ENCODE measurements around the gene POU2F1.

POU2F1 gene

DNA sequence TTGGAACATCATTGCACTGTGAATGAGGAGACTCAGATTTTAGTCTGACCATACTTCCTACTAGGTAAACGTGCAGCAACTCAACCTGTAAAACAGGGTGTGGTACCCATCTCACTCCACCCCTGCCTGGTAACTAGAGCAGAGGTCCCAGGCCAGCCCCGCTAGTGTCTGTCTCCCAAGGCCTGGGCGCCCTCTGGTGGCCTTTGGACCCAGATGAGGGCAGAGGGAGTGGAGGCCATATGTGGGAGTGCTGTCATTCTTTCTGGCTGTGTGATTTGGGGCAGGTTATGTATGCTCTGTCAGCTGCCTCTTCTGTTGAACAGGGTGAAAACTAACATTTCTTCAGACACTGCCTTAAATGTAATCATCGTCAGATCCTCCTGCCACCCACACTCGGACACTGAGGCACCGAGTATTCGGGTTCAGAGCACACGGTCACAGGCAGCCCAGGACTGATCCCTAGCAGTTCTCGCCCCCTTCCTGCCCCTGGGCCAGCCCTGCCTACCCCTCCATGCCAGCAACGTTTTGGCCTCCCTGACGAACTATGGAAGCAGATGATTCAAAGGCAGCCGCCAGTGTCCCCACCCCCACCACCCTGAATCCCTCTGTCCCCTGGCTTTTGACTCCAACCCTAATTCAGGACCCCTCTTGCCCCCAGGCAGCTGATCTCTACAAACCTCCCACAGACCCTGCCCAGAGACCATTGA, 221.6 kb downstream of the POU2F1 start:
- H3K36me3 ChIP-seq, result no peaks in the 10 kb centered on the region
- peaks cover 27% of the 10 kb centered on the region for H3K27me3 ChIP-seq
- H3K4me3 ChIP-seq (ENCODE audit: low read depth in 1 of 2, low read length in 1 of 2), result no peak overlapping the region
- H3K4me1 ChIP-seq (ENCODE audit: control insufficient read depth in 1 of 2, insufficient read depth in 1 of 2, low read depth in 1 of 2, low read length in 1 of 2), result peaks cover 16 to 21% of the 10 kb centered on the region in 2 experiments
- TF ChIP-seq, protein P1, sequence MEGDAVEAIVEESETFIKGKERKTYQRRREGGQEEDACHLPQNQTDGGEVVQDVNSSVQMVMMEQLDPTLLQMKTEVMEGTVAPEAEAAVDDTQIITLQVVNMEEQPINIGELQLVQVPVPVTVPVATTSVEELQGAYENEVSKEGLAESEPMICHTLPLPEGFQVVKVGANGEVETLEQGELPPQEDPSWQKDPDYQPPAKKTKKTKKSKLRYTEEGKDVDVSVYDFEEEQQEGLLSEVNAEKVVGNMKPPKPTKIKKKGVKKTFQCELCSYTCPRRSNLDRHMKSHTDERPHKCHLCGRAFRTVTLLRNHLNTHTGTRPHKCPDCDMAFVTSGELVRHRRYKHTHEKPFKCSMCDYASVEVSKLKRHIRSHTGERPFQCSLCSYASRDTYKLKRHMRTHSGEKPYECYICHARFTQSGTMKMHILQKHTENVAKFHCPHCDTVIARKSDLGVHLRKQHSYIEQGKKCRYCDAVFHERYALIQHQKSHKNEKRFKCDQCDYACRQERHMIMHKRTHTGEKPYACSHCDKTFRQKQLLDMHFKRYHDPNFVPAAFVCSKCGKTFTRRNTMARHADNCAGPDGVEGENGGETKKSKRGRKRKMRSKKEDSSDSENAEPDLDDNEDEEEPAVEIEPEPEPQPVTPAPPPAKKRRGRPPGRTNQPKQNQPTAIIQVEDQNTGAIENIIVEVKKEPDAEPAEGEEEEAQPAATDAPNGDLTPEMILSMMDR (IDR thresholded peaks at IDR 0.05), result peak; percentile 45
- no peaks in the 10 kb centered on the region for H3K9me3 ChIP-seq
- no peak overlapping the region for H3K27ac ChIP-seq

DNA sequence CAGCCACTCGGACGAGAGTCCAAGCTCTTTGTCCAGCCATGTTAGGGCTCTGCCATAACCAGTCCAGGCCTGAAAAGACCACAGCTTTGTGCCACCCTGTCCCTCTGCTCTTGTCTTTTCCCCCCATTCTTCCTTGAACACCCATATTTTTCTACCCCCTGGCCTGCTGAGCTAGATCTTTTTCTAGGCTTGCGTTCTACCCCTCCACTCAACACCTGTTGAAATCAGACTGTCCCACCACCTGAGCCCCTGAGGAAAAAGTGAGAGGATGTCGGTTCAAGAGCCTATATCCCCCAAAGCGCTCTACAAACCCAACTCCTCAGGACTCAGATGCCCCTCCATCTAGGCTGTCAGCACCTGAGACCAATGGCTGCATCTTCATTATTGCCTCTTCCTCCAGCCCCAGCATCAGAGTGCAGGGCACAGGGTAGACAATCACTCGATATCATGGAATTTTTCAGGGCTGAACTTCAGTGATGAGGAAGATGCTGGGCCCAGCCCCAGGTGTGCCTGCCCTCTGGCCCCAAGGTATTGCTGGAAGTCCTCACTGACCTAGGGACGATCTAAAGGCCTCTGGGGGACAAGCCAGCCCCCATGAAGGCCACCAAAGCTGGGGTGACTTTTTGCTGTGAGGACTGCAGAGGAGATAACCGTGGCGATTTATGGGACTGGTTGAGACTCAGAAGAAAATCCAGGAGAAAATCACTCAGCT, 222.3 kb downstream of the POU2F1 start:
- H3K4me1 ChIP-seq (ENCODE audit: control insufficient read depth in 1 of 2, insufficient read depth in 1 of 2, low read depth in 1 of 2, low read length in 1 of 2), result peaks cover 20 to 28% of the 10 kb centered on the region in 2 experiments
- H3K27ac ChIP-seq, result no peak overlapping the region

DNA sequence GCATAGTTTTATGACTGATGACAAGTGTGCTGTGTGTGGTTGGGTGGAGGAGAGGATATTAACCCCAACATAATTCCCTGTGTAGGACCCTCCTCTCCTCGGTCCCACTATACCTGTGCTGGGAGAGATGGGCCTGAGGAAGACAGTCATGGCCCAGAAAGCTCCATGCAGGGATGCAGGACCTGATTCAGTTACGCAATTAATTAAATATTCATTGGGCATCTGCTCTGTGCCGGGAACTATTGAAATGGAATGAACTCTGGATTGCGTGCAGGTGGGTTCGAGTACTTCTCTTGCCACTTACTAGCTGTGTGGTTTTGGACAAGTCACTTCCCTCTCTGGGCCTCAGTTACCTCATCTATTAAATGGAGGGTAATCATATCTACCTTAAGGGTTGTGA, 223.1 kb downstream of the POU2F1 start:
- H3K4me3 ChIP-seq (ENCODE audit: low read depth in 1 of 2, low read length in 1 of 2), result no peak overlapping the region
- no peaks in the 10 kb centered on the region for H3K36me3 ChIP-seq
- peaks cover 18 to 27% of the 10 kb centered on the region in 2 experiments for H3K4me1 ChIP-seq (ENCODE audit: control insufficient read depth in 1 of 2, insufficient read depth in 1 of 2, low read depth in 1 of 2, low read length in 1 of 2)
- H3K27me3 ChIP-seq, result peaks cover 19% of the 10 kb centered on the region
- H3K9me3 ChIP-seq, result no peaks in the 10 kb centered on the region
- TF ChIP-seq, protein P1 (IDR thresholded peaks at IDR 0.05), result no peak
- H3K27ac ChIP-seq, result no peak overlapping the region

More for the DNA sequence above, 222.3 kb downstream of the POU2F1 start:
- Histone ChIP-seq H3K36me3 (no peaks in the 10 kb centered on the region), H3K4me3 (ENCODE audit: low read depth in 1 of 2, low read length in 1 of 2) (no peak overlapping the region), H3K9me3 (no peaks in the 10 kb centered on the region), H3K27me3 (peaks cover 27% of the 10 kb centered on the region)
- TF ChIP-seq, protein P1 (IDR thresholded peaks at IDR 0.05), result no peak

DNA sequence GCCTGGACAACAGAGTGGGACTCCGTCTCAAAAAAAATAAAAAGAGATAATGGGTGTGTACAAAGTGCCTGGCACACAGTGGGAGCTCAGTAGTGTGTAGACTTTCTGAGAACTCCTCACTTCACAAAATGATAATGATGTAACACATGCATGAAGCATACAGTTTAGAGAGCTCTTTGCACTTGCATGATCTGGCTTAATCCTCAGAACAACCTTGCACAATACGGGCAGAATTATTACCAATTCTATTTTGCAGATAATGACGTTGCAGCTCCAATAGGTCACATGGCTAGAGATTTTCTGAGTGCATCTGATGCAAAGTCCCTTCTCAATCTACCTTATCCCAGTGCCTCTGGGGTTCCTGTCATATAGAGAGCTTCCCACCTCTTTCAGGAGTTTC, 226.3 kb downstream of the POU2F1 start:
- Histone ChIP-seq H3K4me3 (ENCODE audit: low read depth in 1 of 2, low read length in 1 of 2) (peak overlapping the region in 1 of 2 experiments; percentile 37), H3K36me3 (no peaks in the 10 kb centered on the region)

DNA sequence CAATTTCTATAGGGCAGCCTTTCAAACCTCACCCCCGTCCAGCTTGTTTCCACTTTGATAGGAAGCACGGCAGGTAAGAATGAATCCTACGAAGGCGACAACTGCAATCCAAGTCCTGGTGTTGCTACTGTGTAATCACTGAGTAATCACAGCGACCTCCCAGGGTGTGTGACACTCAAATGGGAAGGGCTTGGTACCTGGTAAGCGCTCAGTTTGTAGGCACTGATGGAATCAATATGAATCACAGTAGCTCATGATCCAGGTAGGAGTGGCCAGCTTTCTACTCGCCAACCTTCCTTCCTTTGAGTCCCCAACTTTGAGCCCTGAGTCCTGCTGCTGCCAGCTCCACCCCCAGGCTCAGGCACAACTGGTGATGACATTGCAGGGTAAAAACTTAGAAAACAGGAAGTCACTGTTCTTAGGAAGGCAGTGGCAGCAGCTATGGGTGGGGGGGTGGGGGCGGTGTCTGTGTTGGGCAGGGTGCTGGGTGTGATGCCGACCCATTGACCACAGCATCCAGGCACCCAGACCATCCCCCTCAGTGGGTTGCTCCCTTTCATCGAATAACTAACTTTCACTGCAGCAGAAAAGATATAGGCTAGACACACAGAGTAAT, 226.9 kb downstream of the POU2F1 start:
- TF ChIP-seq, protein P1 (IDR thresholded peaks at IDR 0.05), result no peak
- Histone ChIP-seq H3K9me3 (no peaks in the 10 kb centered on the region), H3K4me3 (ENCODE audit: low read depth in 1 of 2, low read length in 1 of 2) (peak overlapping the region; percentile 37 to 41), H3K27me3 (no peaks in the 10 kb centered on the region), H3K4me1 (ENCODE audit: control insufficient read depth in 1 of 2, insufficient read depth in 1 of 2, low read depth in 1 of 2, low read length in 1 of 2) (peaks cover 9 to 17% of the 10 kb centered on the region in 2 experiments), H3K27ac (peak overlapping the region; percentile 58), H3K36me3 (no peaks in the 10 kb centered on the region)

More for the DNA sequence above, 226.3 kb downstream of the POU2F1 start:
- no peaks in the 10 kb centered on the region for H3K9me3 ChIP-seq
- TF ChIP-seq, protein P1 (IDR thresholded peaks at IDR 0.05), result no peak
- H3K27me3 ChIP-seq, result no peaks in the 10 kb centered on the region
- peaks cover 9 to 17% of the 10 kb centered on the region in 2 experiments for H3K4me1 ChIP-seq (ENCODE audit: control insufficient read depth in 1 of 2, insufficient read depth in 1 of 2, low read depth in 1 of 2, low read length in 1 of 2)
- peak overlapping the region; percentile 58 for H3K27ac ChIP-seq

Data from neutrophil (primary cell).